NK-92 (cell line): ENCODE results near the gene NKX6-2.

Experiments used
- DNase-seq: peaks from one replicate; lab custom pipeline; 2025; ENCODE audit not compliant: unreplicated experiment; lab: John Stamatoyannopoulos, UW

The NKX6-2 gene

GRCh38 chr10:132813560-132814468 lies 27.9 kb upstream of the NKX6-2 start:
- DNase-seq, result no peak

GRCh38 chr10:132813001-132813401 lies 27.1 kb upstream of the NKX6-2 start:
- no peak for DNase-seq

GRCh38 chr10:132812520-132812919 lies 26.6 kb upstream of the NKX6-2 start:
- no peak for DNase-seq

GRCh38 chr10:132811891-132812481 lies 26.0 kb upstream of the NKX6-2 start:
- DNase-seq, result no peak

GRCh38 chr10:132810807-132811700 lies 25.1 kb upstream of the NKX6-2 start:
- no peak for DNase-seq

DNA sequence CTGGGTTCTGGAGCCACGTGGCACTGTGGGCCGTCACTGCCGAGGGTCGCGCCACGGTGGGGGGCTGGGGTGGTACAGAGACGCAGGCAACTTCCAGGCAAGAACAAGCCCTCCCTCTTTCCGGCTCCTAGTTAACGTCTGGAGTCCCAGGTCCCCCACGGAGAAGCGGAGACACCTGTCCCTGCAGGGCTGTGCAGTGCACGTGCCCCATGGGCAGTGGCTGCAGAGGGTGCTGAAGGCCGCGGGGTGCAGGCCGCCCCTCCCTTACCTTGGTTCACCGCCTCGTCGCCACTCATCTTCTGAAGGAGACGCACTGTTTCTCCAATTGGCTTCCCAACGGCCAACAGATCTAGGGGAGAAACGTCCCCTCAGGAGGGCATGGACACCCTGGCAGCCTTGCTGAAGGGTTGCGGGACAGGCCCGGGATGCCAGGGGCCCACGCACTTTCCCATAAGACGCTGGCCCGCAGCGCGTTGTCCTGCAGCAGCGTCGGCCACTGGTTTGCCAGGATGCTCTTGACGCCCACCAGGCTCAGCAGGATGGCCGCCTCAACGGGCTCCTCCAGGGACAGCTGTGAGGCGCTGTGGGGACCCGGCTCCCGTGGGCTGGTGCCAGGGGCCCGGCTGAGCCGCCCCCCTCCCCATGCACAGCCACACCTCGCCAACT lies 24.3 kb upstream of the NKX6-2 start:
- DNase-seq, result no peak

DNA sequence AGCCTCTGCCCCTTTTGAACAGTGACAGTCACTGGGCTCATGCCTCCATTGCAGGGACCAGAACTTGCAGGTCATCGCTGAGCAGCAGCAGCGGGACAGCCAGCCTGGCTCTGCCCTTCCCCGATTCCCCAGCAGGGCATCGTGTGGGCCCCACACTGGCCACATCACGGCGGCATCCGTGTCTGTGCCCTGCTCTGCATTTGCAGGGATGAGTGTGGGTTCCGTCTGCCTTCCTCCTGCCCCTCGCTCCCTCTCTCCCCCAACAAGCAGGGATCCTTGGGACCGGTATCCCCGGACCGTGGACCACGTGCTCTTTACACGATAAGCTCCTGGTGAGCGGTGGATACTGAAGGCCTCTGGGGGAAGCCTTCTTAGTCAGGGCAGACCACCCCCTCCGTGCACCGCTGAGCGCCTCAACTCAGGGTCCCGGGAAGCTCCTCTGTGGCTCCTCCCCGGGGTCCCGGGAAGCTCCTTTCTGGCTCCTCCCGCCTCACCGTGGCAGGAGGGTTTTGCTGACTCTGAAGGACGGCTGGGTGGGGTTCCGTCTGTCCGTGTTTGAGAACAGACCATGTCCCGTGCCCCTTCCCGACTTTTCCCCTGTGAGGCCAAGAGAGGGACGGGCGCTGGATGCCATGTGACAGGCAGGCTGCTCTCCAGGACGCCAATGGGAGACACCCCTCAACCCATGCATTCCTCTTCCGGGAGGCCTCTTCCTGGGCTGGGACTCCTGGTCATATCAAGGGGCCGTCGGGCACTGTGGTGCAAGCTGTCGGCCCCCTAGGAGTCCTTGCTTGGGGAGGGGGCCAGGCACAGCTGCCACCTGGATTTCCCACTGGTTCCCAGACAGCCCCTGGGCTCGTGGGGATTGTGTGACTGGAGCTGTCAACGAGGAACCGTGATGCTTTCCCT lies 23.5 kb upstream of the NKX6-2 start:
- DNase-seq, result no peak

GRCh38 chr10:132808383-132809231 lies 22.7 kb upstream of the NKX6-2 start:
- no peak for DNase-seq

- no peak for DNase-seq
Measured at GRCh38 chr10:132807621-132808049, 21.7 kb upstream of the NKX6-2 start.

- DNase-seq, result no peak
Measured at GRCh38 chr10:132806561-132807003, 20.6 kb upstream of the NKX6-2 start.

DNA sequence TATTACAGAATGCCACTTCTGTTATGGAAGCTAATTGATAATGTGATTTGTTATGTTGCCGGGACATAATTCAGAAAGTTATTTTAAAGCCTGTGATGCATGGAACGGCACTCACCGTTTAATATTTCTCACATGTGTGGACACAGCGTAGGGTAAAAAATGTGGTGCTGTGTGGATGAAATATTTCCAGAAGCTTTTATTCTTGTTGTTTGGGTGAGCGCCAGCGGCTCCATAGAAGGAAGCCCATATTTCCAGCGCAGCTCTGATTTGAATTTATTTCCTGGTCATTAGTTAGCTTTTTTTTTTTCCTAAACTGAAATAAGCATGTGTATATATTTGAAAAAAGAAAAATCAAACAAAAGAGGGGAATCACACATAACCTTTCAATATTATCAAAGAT lies 20.2 kb upstream of the NKX6-2 start:
- no peak for DNase-seq

DNA sequence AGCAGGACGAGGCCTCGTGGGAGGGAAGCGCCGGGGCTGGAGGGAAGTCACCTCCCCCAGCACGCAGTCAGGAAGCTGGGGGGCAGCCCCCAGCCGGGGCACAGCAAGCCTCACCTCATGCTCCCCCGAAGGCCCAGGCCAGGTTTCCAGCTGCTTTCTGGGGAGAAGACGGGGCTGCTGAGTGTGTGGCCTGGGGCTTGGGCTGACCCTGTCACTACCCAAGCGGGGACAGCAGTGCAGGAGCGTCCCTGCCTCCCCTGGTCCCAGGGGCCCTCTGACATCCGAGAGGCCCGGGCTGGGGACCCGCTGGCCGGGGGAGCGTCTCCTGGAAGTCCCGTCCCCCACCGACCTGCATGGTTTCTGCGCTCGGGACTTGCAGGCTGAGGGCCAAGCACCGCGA lies 19.7 kb upstream of the NKX6-2 start:
- DNase-seq, result no peak

GRCh38 chr10:132804785-132805426 lies 19.0 kb upstream of the NKX6-2 start:
- no peak for DNase-seq

GRCh38 chr10:132804287-132804686 lies 18.3 kb upstream of the NKX6-2 start:
- no peak for DNase-seq

DNA sequence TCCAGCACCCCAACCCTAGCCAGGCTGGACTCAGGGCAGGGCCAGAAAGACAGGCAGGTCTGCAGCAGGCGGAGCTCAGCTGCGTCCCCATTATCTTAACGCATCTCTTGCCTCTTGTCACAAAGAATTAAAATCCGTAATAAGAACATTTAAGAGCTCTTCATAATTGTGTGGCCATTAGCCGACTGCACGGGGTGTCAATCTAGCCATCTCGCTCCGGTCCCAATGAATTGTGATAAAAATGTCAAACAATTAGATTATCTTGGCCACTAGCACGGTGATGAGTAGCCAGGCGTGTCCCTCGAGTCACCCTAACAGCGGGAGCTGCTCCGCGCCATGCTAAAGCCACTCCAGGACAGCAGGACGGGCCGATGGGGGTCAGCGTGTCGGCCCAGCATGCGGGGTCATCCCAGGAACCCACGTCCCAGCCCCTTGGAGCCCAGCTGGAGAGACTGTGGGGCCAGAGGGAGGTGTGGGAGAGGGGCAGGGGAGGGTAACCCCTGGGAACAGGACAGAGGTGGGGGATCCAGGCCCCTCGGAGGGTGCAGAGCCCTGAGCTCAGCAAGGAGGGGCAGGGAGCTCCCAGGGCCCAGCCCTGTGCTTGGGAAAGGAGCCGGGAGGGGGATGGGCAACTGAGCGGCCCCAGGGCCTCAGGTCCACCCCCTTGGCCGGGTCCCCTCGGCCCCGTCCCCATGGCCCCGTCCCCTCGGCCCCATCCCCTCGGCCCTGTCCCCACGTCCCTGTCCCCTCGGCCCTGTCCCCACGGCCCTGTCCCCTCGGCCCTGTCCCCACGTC lies 17.7 kb upstream of the NKX6-2 start:
- DNase-seq, result no peak

DNA sequence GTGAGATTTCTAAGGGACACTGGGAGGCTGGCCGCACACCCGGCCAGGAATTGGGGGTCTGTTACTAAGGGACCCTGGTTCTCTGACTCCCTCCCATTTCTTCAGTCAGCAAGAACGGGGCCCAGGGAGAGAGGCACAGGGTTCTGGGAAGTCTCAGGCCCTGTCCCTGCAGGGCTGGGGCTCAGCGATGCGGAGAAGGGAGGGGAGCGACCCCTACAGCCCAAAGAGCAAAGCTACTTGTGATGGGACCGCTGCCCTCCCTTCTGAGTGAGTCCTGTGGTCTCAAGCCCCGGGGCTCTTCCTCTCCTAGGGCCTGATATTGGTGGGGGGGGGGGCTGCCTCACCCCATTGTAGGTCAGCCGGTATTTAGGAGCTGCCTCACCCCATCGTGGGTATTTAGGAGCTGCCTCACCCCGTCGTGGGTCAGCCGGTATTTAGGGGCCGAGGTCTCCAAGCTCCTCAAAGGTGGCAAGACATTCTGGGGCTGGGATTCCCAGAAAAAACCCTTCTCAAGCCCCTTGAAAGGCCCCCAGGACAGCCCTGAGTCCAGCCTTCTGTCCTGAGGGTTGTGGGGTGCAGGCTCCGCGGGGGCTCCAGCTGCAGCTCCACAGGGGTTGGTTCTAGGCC lies 16.9 kb upstream of the NKX6-2 start:
- no peak for DNase-seq

- DNase-seq, result no peak
Measured at GRCh38 chr10:132802048-132802447, 16.1 kb upstream of the NKX6-2 start.
